ENCODE results near the gene SHANK1.

Gene SHANK1

GRCh38 chr19:50720181-50720920 is 749 bp upstream of the SHANK1 start:
- no peak overlapping the region for H3K4me3 ChIP-seq
- no peak for DNase-seq
- H3K27ac ChIP-seq, result no peak overlapping the region
- TF ChIP-seq CTCF (IDR thresholded peaks at IDR 0.05), result no peak
- peaks cover 0 to 97% of the 10 kb centered on the region in 2 donors for H3K27me3 ChIP-seq
- no peaks in the 10 kb centered on the region for H3K36me3 ChIP-seq
- H3K4me1 ChIP-seq, result peaks cover 0 to 44% (median 24%) of the 10 kb centered on the region in 4 donors
- intact Hi-C loops (cut with DNase I; ENCODE audit: low total_unique reads), result no loop called here
- H3K9me3 ChIP-seq, result no peaks in the 10 kb centered on the region

GRCh38 chr19:50719119-50719435 is 525 bp downstream of the SHANK1 start:
- TF ChIP-seq CTCF (IDR thresholded peaks at IDR 0.05), result no peak
- DNase-seq, result no peak
- no peaks in the 10 kb centered on the region for H3K36me3 ChIP-seq
- H3K4me1 ChIP-seq, result peaks cover 0 to 31% (median 17%) of the 10 kb centered on the region in 4 donors
- peak overlapping the region; percentile 25 to 33 for H3K4me3 ChIP-seq
- no peak overlapping the region for H3K27ac ChIP-seq
- H3K9me3 ChIP-seq, result no peaks in the 10 kb centered on the region
- intact Hi-C loops (cut with DNase I; ENCODE audit: low total_unique reads), result no loop called here
- peaks cover 0 to 85% of the 10 kb centered on the region in 2 donors for H3K27me3 ChIP-seq

- TF ChIP-seq CTCF (IDR thresholded peaks at IDR 0.05), result no peak
- H3K36me3 ChIP-seq, result no peaks in the 10 kb centered on the region
- no peak overlapping the region for H3K27ac ChIP-seq
- DNase-seq, result no peak
- H3K9me3 ChIP-seq, result no peaks in the 10 kb centered on the region
- peaks cover 0 to 25% (median 16%) of the 10 kb centered on the region in 4 donors for H3K4me1 ChIP-seq
- intact Hi-C loops (cut with DNase I; ENCODE audit: low total_unique reads), result no loop called here
- peak overlapping the region in 1 of 2 donors; percentile 33 for H3K4me3 ChIP-seq
- H3K27me3 ChIP-seq, result peaks cover 0 to 85% of the 10 kb centered on the region in 2 donors
These were observed 1.1 kb downstream of the SHANK1 start for GRCh38 chr19:50718255-50719118.

GRCh38 chr19:50717891-50718254 is 1.7 kb downstream of the SHANK1 start:
- H3K4me1 ChIP-seq, result peaks cover 0 to 22% (median 16%) of the 10 kb centered on the region in 4 donors
- no peak overlapping the region for H3K27ac ChIP-seq
- H3K4me3 ChIP-seq, result no peak overlapping the region
- H3K27me3 ChIP-seq, result peaks cover 0 to 80% of the 10 kb centered on the region in 2 donors
- H3K9me3 ChIP-seq, result no peaks in the 10 kb centered on the region
- no peaks in the 10 kb centered on the region for H3K36me3 ChIP-seq
- intact Hi-C loops (cut with DNase I; ENCODE audit: low total_unique reads), result no loop called here
- DNase-seq, result no peak
- TF ChIP-seq CTCF (IDR thresholded peaks at IDR 0.05), result no peak

- intact Hi-C loops (cut with DNase I; ENCODE audit: low total_unique reads), result no loop called here
- no peaks in the 10 kb centered on the region for H3K9me3 ChIP-seq
- no peaks in the 10 kb centered on the region for H3K36me3 ChIP-seq
- no peak for TF ChIP-seq CTCF (IDR thresholded peaks at IDR 0.05)
- H3K27me3 ChIP-seq, result peaks cover 0 to 79% of the 10 kb centered on the region in 2 donors
- no peak overlapping the region for H3K27ac ChIP-seq
- no peak for DNase-seq
- peaks cover 0 to 22% (median 16%) of the 10 kb centered on the region in 4 donors for H3K4me1 ChIP-seq
- H3K4me3 ChIP-seq, result no peak overlapping the region
These were observed 2.4 kb downstream of the SHANK1 start for GRCh38 chr19:50717026-50717723.
